GM23248 (cell line): ENCODE data around the gene TJAP1.

Source experiments
- EZH2 ChIP-seq: fragments of 200-600 bp; sonication (generic); IDR thresholded peaks from 2 replicates; pipeline ENCODE4 v1.6.1; 2018; ENCODE audit warnings: antibody characterized with exemption, mild to moderate bottlenecking; ENCODE audit not compliant: insufficient read depth, poor library complexity, severe bottlenecking
- EZH2phosphoT487 ChIP-seq: fragments of 200-600 bp; sonication (generic); IDR thresholded peaks from 2 replicates; pipeline ENCODE4 v1.6.1; 2018; ENCODE audit warnings: antibody characterized with exemption, moderate library complexity, mild to moderate bottlenecking, low read depth; ENCODE audit not compliant: insufficient read depth

DNA sequence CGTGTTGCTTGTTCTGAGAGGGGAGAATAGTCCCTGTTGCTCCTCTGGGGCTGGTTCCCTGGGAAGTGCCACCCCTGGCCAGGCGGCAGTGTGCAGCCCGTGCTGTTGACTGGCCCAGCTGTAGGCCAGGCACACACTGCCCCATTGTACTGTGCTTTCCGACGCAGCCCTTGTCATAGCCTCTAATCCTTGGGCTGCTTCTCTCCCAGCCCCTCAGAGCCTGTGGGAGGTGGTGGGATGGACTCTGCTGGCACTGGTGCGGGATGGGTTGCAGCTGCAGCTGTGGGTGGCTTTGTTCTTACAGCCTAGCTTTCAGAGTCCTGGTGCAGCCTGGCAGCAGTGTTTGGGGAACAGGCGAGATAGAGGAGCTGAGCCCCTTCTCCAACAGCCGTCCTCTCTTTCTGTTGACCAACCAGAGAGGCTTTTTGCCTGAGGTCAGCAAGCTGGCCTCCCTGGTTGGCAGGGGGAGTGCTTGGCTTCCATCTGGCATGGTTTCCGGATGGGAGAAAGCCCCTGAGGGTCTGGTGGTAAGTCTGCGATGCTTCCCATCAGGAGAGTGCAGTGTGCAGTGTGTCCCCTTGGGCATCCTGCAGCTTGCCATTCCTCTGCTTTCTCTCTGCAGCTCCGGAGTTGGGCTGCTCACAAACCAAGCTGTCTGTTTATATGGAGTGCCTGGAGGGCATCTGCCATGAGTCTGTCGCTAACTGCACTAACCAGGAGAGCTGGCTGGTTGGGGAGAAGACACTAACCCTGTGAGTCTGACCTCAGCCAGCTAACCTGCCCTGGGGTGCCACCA, 12.1 kb downstream of the TJAP1 start:
- TF ChIP-seq EZH2phosphoT487 (no peak), EZH2 (no peak)
